Measurements from ENCODE around the gene PGF.

DNA sequence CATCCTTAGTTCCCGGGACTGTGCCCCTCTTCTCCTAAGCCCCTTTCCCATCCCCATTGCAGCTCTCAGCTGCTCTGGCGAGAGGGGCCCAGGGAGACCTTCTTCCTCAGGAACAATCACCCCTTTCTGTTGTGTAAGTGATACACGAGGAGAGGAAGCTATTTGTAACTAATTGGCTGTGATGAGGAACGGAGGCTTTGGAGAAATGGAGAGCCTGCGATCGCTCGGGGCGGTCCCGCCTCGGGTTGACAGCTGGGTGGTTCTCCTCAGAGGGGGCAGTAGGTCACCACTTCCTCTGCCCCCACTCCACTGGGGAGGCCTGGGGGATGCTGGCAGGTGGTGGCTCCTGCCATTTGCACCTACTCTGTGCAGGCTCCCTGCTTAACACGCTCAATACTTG is 6.6 kb upstream of the PGF start:
- TF ChIP-seq, protein P1, sequence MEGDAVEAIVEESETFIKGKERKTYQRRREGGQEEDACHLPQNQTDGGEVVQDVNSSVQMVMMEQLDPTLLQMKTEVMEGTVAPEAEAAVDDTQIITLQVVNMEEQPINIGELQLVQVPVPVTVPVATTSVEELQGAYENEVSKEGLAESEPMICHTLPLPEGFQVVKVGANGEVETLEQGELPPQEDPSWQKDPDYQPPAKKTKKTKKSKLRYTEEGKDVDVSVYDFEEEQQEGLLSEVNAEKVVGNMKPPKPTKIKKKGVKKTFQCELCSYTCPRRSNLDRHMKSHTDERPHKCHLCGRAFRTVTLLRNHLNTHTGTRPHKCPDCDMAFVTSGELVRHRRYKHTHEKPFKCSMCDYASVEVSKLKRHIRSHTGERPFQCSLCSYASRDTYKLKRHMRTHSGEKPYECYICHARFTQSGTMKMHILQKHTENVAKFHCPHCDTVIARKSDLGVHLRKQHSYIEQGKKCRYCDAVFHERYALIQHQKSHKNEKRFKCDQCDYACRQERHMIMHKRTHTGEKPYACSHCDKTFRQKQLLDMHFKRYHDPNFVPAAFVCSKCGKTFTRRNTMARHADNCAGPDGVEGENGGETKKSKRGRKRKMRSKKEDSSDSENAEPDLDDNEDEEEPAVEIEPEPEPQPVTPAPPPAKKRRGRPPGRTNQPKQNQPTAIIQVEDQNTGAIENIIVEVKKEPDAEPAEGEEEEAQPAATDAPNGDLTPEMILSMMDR (IDR thresholded peaks at IDR 0.05; ENCODE audit: insufficient read depth, low read length): no peak
- no peak for TF ChIP-seq SPI1 (IDR thresholded peaks at IDR 0.05; ENCODE audit: borderline replicate concordance, low read depth)

Measured in HL-60 (cell line).